K562 (cell line): Measurements from ENCODE around the gene AGAP1. TPM values are rescaled to one million over a fixed set of nuclear protein-coding genes. Genes with fewer than 3 reads are reported as not detected.

Experiments
- ATAC-seq: fragments of 200-7000 bp; cut with Tn5 transposase; 3 replicates; pipeline ENCODE4 v1.9.1; 2020; ENCODE audit warnings: moderate library complexity
- BruUV-seq: library from RNA; stranded (reverse); fragments of 400-500 nt; replicated peaks from 2 replicates; lab custom pipeline; 2021; lab: Mats Ljungman, UMichigan
- CTCF ChIA-PET: fragments of 300-600 bp; formaldehyde crosslinking; extraction: SDS; loops from one replicate; lab custom pipeline; 2021; ENCODE audit warnings: low intra/inter-chr PET ratio; lab: Yijun Ruan, JAX
- POLR2A ChIA-PET: fragments of 300-600, 350-650 bp; sonication (Branson Sonifier 250); formaldehyde crosslinking; extraction: SDS; loops from one replicate; lab custom pipeline; 2021; ENCODE audit warnings: antibody characterized with exemption, inconsistent platforms; lab: Yijun Ruan, JAX
- DNase-seq, 4 experiments: peaks; one replicate each; pipeline versions ENCODE4 v3.0.0 to v3.0.0-alpha.2; 2011 to 2018; ENCODE audit warnings: low spot score in 3 of 4, mixed read lengths in 3 of 4; ENCODE audit errors: extremely low read depth in 1 of 4
- FAIRE-seq: peaks from 2 replicates; lab custom pipeline; 2011; peaks lifted over from hg19 to GRCh38; lab: Jason Lieb, UNC
- H2AFZ ChIP-seq: 2 replicates; pipeline ENCODE4 v1.6.0; 2011; ENCODE audit warnings: low read depth, low read length, control low read depth, inconsistent platforms
- H3K27ac ChIP-seq: fragments of 200-600 bp; 3 replicates; pipeline ENCODE4 v1.8.0; 2011; ENCODE audit warnings: low read depth, mild to moderate bottlenecking, control low read depth, inconsistent platforms, low read length, moderate library complexity, mixed read lengths; ENCODE audit errors: extremely low read depth
- H3K27me3 ChIP-seq, 2 experiments: fragments of 300-600 bp in 1 of 2; 2 replicates in 1 of 2; 3 replicates in 1 of 2; pipeline versions ENCODE4 v1.6.0 to v1.8.0; 2011; ENCODE audit warnings: inconsistent platforms in 2 of 2, low read length in 2 of 2, mild to moderate bottlenecking in 1 of 2, mixed read lengths in 1 of 2, moderate library complexity in 1 of 2; ENCODE audit not compliant: control insufficient read depth in 2 of 2, insufficient read depth in 2 of 2
- H3K36me3 ChIP-seq: fragments of 300-600 bp; 3 replicates; pipeline ENCODE4 v1.8.0; 2011; ENCODE audit warnings: mild to moderate bottlenecking, low read length, inconsistent platforms; ENCODE audit not compliant: control insufficient read depth, insufficient read depth
- H3K4me1 ChIP-seq, 2 experiments: fragments of 200-600 bp in 1 of 2; replicated peaks in 1 of 2; 2 replicates in 1 of 2; 3 replicates in 1 of 2; pipeline versions ENCODE4 v1.5.1 to v1.8.0; 2011; ENCODE audit warnings: inconsistent platforms in 2 of 2, low read length in 2 of 2, mild to moderate bottlenecking in 1 of 2, mixed read lengths in 1 of 2, moderate library complexity in 1 of 2; ENCODE audit not compliant: control insufficient read depth in 2 of 2, insufficient read depth in 2 of 2
- H3K4me2 ChIP-seq: 2 replicates; pipeline ENCODE4 v1.6.1; 2011; ENCODE audit warnings: low read length, control low read depth, inconsistent platforms, mixed read lengths; ENCODE audit not compliant: insufficient read depth
- H3K4me3 ChIP-seq: fragments of 200-600 bp; sonication (generic), shearing (Covaris generic); 2 replicates; pipeline ENCODE4 v1.5.1; 2016; ENCODE audit warnings: control low read depth, inconsistent platforms
- H3K79me2 ChIP-seq: fragments of 200-600 bp; 3 replicates; pipeline ENCODE4 v1.8.0; 2011; ENCODE audit warnings: low read length, inconsistent platforms; ENCODE audit not compliant: control insufficient read depth, insufficient read depth
- H3K9ac ChIP-seq, 2 experiments: 2 replicates each; pipeline versions ENCODE4 v1.6.0 to v1.6.1; 2011; ENCODE audit warnings: low read depth in 2 of 2, low read length in 2 of 2, control low read depth in 1 of 2, inconsistent platforms in 1 of 2, mild to moderate bottlenecking in 1 of 2, mixed read lengths in 1 of 2; ENCODE audit not compliant: insufficient read depth in 1 of 2
- H3K9me1 ChIP-seq: one replicate; pipeline ENCODE4 v1.6.0; 2011; ENCODE audit warnings: inconsistent platforms, mild to moderate bottlenecking, low read length, moderate library complexity; ENCODE audit not compliant: control insufficient read depth, insufficient read depth
- H3K9me3 ChIP-seq: replicated peaks from 2 replicates; pipeline ENCODE4 v1.5.1; 2011; ENCODE audit warnings: low read depth, low read length, inconsistent platforms; ENCODE audit not compliant: control insufficient read depth, insufficient read depth
- H4K20me1 ChIP-seq: replicated peaks from 2 replicates; pipeline ENCODE4 v1.6.1; 2011; ENCODE audit warnings: low read length, inconsistent platforms, mixed read lengths; ENCODE audit not compliant: control insufficient read depth, insufficient read depth
- HMGN3 ChIP-seq: IDR thresholded peaks from 2 replicates; pipeline ENCODE4 v1.6.1; 2011; ENCODE audit warnings: borderline replicate concordance, low read depth, mild to moderate bottlenecking, mixed read lengths, low read length; ENCODE audit not compliant: insufficient read length; ENCODE audit errors: extremely low read depth
- LARP7 ChIP-seq: fragments of 450-650 bp; IDR thresholded peaks from 2 replicates; pipeline ENCODE4 v1.6.1; 2016
- MEF2A ChIP-seq: IDR thresholded peaks from 2 replicates; pipeline ENCODE4 v1.6.1; 2011; ENCODE audit warnings: low read depth, mild to moderate bottlenecking, low read length, moderate library complexity; ENCODE audit not compliant: control insufficient read depth
- NCOA1 ChIP-seq: fragments of 450-650 bp; IDR thresholded peaks from 2 replicates; pipeline ENCODE4 v1.6.1; 2016; ENCODE audit warnings: low read depth
- SMAD3 ChIP-seq: fragments of 450-650 bp; formaldehyde crosslinking; conservative IDR thresholded peaks from 2 replicates; pipeline ENCODE4 v1.4.0; 2020; ENCODE audit warnings: mild to moderate bottlenecking
- ZBTB2 ChIP-seq: fragments of 450-650 bp; IDR thresholded peaks from 2 replicates; pipeline ENCODE4 v1.6.1; 2016; ENCODE audit warnings: antibody characterized with exemption
- ZBTB5 ChIP-seq: fragments of 450-650 bp; IDR thresholded peaks from 2 replicates; pipeline ENCODE4 v1.6.1; 2017; ENCODE audit warnings: antibody characterized with exemption
- ZC3H8 ChIP-seq: fragments of 450-650 bp; IDR thresholded peaks from 2 replicates; pipeline ENCODE4 v1.6.1; 2017
- ZNF384 ChIP-seq: IDR thresholded peaks from 2 replicates; pipeline ENCODE4 v1.6.1; 2012; ENCODE audit warnings: low read depth, low read length, improper control_type of control experiment
- WGBS: fragments of 100-300 bp; shearing (Covaris generic); methylation state at CpG from one replicate; pipeline ENCODE4 v1.1.6; 2016; ENCODE audit warnings: low coverage, mixed read lengths; ENCODE audit not compliant: insufficient coverage; ENCODE audit errors: missing lambda C conversion rate; 5-methylcytosine and 5-hydroxymethylcytosine counted together
- in situ Hi-C: fragments of 300-500 bp; cut with MboI; formaldehyde crosslinking; loops from 4 replicates; pipeline ENCODE4 v1.15.0; 2018; ENCODE audit warnings: inconsistent platforms, mixed read lengths
- intact Hi-C: fragments of 100-400 bp; cut with micrococcal nuclease; formaldehyde crosslinking; loops from 2 replicates; pipeline ENCODE4 v1.14.2; 2022
- polyA plus RNA-seq, 8 experiments: library from polyadenylated mRNA; depleted of rRNA in 4 of 8; stranded (reverse) in 5 of 8; unstranded in 3 of 8; fragments of >200 nt; fragmentation: Nextera tagmentation in 2 of 8; fragmentation: Illumina TruSeq in 1 of 8; extraction: Ambion mirVana in 2 of 8; extraction: Trizol in 1 of 8; gene quantifications; 2 replicates each; pipeline versions ENCODE4 v1.2.1 to v1.2.3, GENCODE V29; 2011 to 2014; ENCODE audit warnings: inconsistent platforms in 1 of 8, missing spikeins in 1 of 8
- total RNA-seq, 7 experiments: library from RNA; depleted of rRNA in 6 of 7; stranded (reverse); fragments of >200 nt in 6 of 7; fragmentation: Illumina TruSeq in 2 of 7; extraction: Trizol in 2 of 7; gene quantifications; 2 replicates each; pipeline versions ENCODE4 v1.2.1 to v1.2.3, GENCODE V29; 2011 to 2021; ENCODE audit warnings: low replicate concordance in 1 of 7

AGAP1 gene
- total and polyA plus RNA-seq, 9 of the 15 experiments (the other 6 are each of a cell fraction or from before 2014, with no cell fraction given), result 1.3 to 24.0 (median 10.6) TPM

- TF ChIP-seq MEF2A (no peak), ZC3H8 (no peak), ZBTB5 (no peak), HMGN3 (no peak), ZBTB2 (no peak)
Measured at GRCh38 chr2:235950473-235950809, 456.6 kb downstream of the AGAP1 start (continued).

- 66% methylated on average over 5 of the region's 6 CpGs for WGBS
- Histone ChIP-seq H3K36me3 (no peaks in the 10 kb centered on the region), H3K79me2 (no peaks in the 10 kb centered on the region), H3K4me1 (no peaks in the 10 kb centered on the region), H3K9me1 (no peaks in the 10 kb centered on the region), H3K9ac (no peak overlapping the region), H3K27me3 (no peaks in the 10 kb centered on the region), H3K9me3 (no peaks in the 10 kb centered on the region), H2AFZ (no peak overlapping the region), H4K20me1 (no peaks in the 10 kb centered on the region), H3K27ac (no peak overlapping the region), H3K4me2 (no peak overlapping the region), H3K4me3 (no peak overlapping the region)
- in situ Hi-C loops, result no loop called here
- POLR2A ChIA-PET, result interaction anchor here (0.6 kb wide), 2 partner anchors 11 to 358 kb away, joined by 3 read pairs; no protein-coding TSS in a partner anchor
- FAIRE-seq (no peak), DNase-seq (no peak), ATAC-seq (no peak)
- intact Hi-C loops, result no loop called here
- TF ChIP-seq LARP7, result no peak
- no peak for TF ChIP-seq ZNF384
- no peak for TF ChIP-seq SMAD3 (CRISPR knock-in tag)
- no peak for TF ChIP-seq NCOA1
- CTCF ChIA-PET, result no interaction called here
- no TSS peak for BruUV-seq
Measured at GRCh38 chr2:235951493-235951892, 457.6 kb downstream of the AGAP1 start.
